Fibroblast of lung (primary cell): Measurements from ENCODE around the gene NLGN4X. TPM values are rescaled to one million over a fixed set of nuclear protein-coding genes. Genes with fewer than 3 reads are reported as not detected.

ENCODE experiments used
- DNase-seq, 2 donors: peaks; one replicate each; pipeline versions ENCODE4 v3.0.0 to v3.0.0-alpha.2; 2010; ENCODE audit warnings: low read depth in 2 of 2
- H2AFZ ChIP-seq: 2 replicates; pipeline ENCODE4 v1.5.1; 2012; ENCODE audit warnings: low read length, control low read depth, inconsistent platforms
- H3K27ac ChIP-seq: 2 replicates; pipeline ENCODE4 v1.5.1; 2011; ENCODE audit warnings: low read length, control low read depth; ENCODE audit not compliant: insufficient read depth
- H3K27me3 ChIP-seq: 2 replicates; pipeline ENCODE4 v1.5.1; 2011; ENCODE audit warnings: mild to moderate bottlenecking, low read length; ENCODE audit not compliant: control insufficient read depth, insufficient read depth
- H3K36me3 ChIP-seq: 2 replicates; pipeline ENCODE4 v1.5.1; 2011; ENCODE audit warnings: low read length; ENCODE audit not compliant: control insufficient read depth, insufficient read depth
- H3K4me1 ChIP-seq: 2 replicates; pipeline ENCODE4 v1.5.1; 2011; ENCODE audit warnings: low read length; ENCODE audit not compliant: control insufficient read depth, insufficient read depth; ENCODE audit errors: extremely low read depth
- H3K4me2 ChIP-seq: 2 replicates; pipeline ENCODE4 v1.5.1; 2011; ENCODE audit warnings: low read length, control low read depth; ENCODE audit not compliant: insufficient read depth; ENCODE audit errors: extremely low read depth
- H3K4me3 ChIP-seq, 4 experiments: fragments of 200-600 bp in 1 of 4; sonication (generic) in 1 of 4; replicated peaks in 1 of 4; 2 replicates each; pipeline ENCODE4 v1.5.1; 2011 to 2016; ENCODE audit warnings: low read length in 4 of 4, low read depth in 3 of 4, mild to moderate bottlenecking in 3 of 4, control low read depth in 2 of 4, inconsistent platforms in 1 of 4, mixed read lengths in 1 of 4; ENCODE audit not compliant: insufficient read depth in 1 of 4; ENCODE audit errors: control extremely low read depth in 1 of 4
- H3K79me2 ChIP-seq: 2 replicates; pipeline ENCODE4 v1.5.1; 2012; ENCODE audit warnings: mild to moderate bottlenecking, low read length, inconsistent platforms; ENCODE audit not compliant: control insufficient read depth, insufficient read depth
- H3K9ac ChIP-seq: 2 replicates; pipeline ENCODE4 v1.5.1; 2011; ENCODE audit warnings: mild to moderate bottlenecking, low read length, control low read depth; ENCODE audit not compliant: insufficient read depth
- H3K9me3 ChIP-seq: 2 replicates; pipeline ENCODE4 v1.5.1; 2012; ENCODE audit warnings: low read depth, low read length; ENCODE audit not compliant: control insufficient read depth, insufficient read depth
- H4K20me1 ChIP-seq: 2 replicates; pipeline ENCODE4 v1.5.1; 2011; ENCODE audit warnings: low read length; ENCODE audit not compliant: control insufficient read depth, insufficient read depth; ENCODE audit errors: extremely low read depth
- CTCF ChIP-seq, 2 donors: IDR thresholded peaks in 1 of 2; conservative IDR thresholded peaks in 1 of 2; 1 replicate in 1 of 2; 2 replicates in 1 of 2; pipeline ENCODE4 v1.5.1; 2011 to 2012; ENCODE audit warnings: low read length in 2 of 2, control low read depth in 1 of 2, inconsistent platforms in 1 of 2, low read depth in 1 of 2, mild to moderate bottlenecking in 1 of 2
- EZH2 ChIP-seq: IDR thresholded peaks from 2 replicates; pipeline ENCODE4 v1.5.1; 2012; ENCODE audit warnings: low read length, control low read depth, mild to moderate bottlenecking; ENCODE audit errors: missing control alignments
- polyA plus RNA-seq, 2 donors: library from polyadenylated mRNA; depleted of rRNA in 1 of 2; stranded (reverse) in 1 of 2; unstranded in 1 of 2; fragments of >200 nt; gene quantifications; 2 replicates each; pipeline ENCODE4 v1.2.1, GENCODE V29; 2011 to 2012; ENCODE audit warnings: missing spikeins in 1 of 2
- total RNA-seq: library from RNA; depleted of rRNA; stranded (reverse); fragments of >200 nt; gene quantifications from 2 replicates; pipeline ENCODE4 v1.2.1, GENCODE V29; 2014

The NLGN4X gene
- total and polyA plus RNA-seq, 2 donors (not counting 1 experiment from before 2014, with no cell fraction given): 0.16 TPM; not detected in 1

- H3K4me3 ChIP-seq: no peak overlapping the region
- no peak overlapping the region for H3K4me2 ChIP-seq
- H3K9me3 ChIP-seq: no peaks in the 10 kb centered on the region
- no peak for TF ChIP-seq EZH2
- TF ChIP-seq CTCF (conservative IDR thresholded peaks at IDR 0.05 in 1 of 2, IDR thresholded peaks at IDR 0.05 in 1 of 2; ENCODE audit: low read depth in 1 of 2, low read length in 2 of 2): no peak
- H2AFZ ChIP-seq: no peak overlapping the region
- no peaks in the 10 kb centered on the region for H3K79me2 ChIP-seq
- H4K20me1 ChIP-seq: no peaks in the 10 kb centered on the region
- no peaks in the 10 kb centered on the region for H3K4me1 ChIP-seq
- H3K27me3 ChIP-seq: no peaks in the 10 kb centered on the region
- DNase-seq: no peak
- no peak overlapping the region for H3K9ac ChIP-seq
- H3K36me3 ChIP-seq: no peaks in the 10 kb centered on the region
- no peak overlapping the region for H3K27ac ChIP-seq
Observed at GRCh38 chrX:6002056-6002455, 226.6 kb downstream of the NLGN4X start.

DNA sequence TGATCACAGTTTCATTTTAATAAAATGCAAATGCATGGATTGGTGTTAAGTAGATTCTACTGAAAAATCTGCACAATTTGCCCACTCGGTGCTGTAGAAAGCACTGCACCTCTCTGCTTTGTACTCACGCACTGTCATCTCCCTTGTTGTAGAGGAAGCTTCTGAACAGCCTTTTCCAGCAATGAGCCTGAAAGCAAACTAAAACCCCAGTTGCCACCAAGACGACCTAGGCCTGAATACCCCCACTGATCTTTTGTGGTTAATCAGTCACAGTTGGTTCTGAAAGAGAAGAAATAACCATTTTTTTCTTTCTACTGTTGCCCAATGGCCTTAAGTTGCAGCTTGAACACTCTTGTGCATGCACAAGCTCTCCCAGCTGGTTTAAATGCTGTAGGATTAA is 229.8 kb downstream of the NLGN4X start:
- H3K79me2 ChIP-seq: no peaks in the 10 kb centered on the region
- H3K4me1 ChIP-seq: no peaks in the 10 kb centered on the region
- TF ChIP-seq CTCF (conservative IDR thresholded peaks at IDR 0.05 in 1 of 2, IDR thresholded peaks at IDR 0.05 in 1 of 2; ENCODE audit: low read depth in 1 of 2, low read length in 2 of 2) (no peak), EZH2 (no peak)
- no peak overlapping the region for H3K9ac ChIP-seq
- H3K36me3 ChIP-seq: no peaks in the 10 kb centered on the region
- H2AFZ ChIP-seq: no peak overlapping the region
- H3K27ac ChIP-seq: no peak overlapping the region
- H4K20me1 ChIP-seq: no peaks in the 10 kb centered on the region
- no peak for DNase-seq
- H3K27me3 ChIP-seq: no peaks in the 10 kb centered on the region
- H3K9me3 ChIP-seq: no peaks in the 10 kb centered on the region
- H3K4me2 ChIP-seq: no peak overlapping the region
- H3K4me3 ChIP-seq: no peak overlapping the region

DNA sequence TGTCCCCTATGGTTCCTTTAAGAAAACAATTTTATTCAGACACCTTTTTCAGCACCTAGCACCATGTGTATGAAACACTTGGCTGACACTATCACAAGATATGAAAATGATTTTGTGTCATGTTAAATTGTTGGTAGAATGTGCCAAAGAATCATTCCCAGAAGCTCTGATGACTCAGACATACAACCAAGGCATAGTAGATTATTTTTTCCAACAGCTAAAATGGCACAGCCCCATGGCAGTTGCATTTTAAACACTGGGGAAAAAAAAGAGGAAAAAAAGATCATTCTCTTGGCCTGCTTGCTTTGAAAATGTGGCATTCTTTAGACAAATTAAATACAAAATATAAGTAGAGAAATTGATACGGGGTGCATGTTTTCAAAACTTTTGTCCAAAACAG is 230.2 kb downstream of the NLGN4X start:
- H3K4me3 ChIP-seq: no peak overlapping the region
- no peak overlapping the region for H3K27ac ChIP-seq
- H3K27me3 ChIP-seq: no peaks in the 10 kb centered on the region
- H3K4me2 ChIP-seq: no peak overlapping the region
- H3K9me3 ChIP-seq: no peaks in the 10 kb centered on the region
- no peaks in the 10 kb centered on the region for H3K36me3 ChIP-seq
- DNase-seq: no peak
- TF ChIP-seq CTCF (conservative IDR thresholded peaks at IDR 0.05 in 1 of 2, IDR thresholded peaks at IDR 0.05 in 1 of 2; ENCODE audit: low read depth in 1 of 2, low read length in 2 of 2): no peak
- TF ChIP-seq EZH2: no peak
- no peaks in the 10 kb centered on the region for H3K4me1 ChIP-seq
- H2AFZ ChIP-seq: no peak overlapping the region
- no peaks in the 10 kb centered on the region for H4K20me1 ChIP-seq
- H3K9ac ChIP-seq: no peak overlapping the region
- H3K79me2 ChIP-seq: no peaks in the 10 kb centered on the region
